GM12891 (cell line): Measurements from ENCODE around the gene PRADC1.

Experiments used
- POLR2A ChIP-seq: IDR thresholded peaks from 2 replicates; pipeline ENCODE4 v1.6.1; 2011; ENCODE audit warnings: low read depth, low read length, control low read depth
- POLR2AphosphoS5 ChIP-seq: IDR thresholded peaks from 2 replicates; pipeline ENCODE4 v1.6.1; 2011; ENCODE audit warnings: low read depth, low read length, control low read depth
- POU2F2 ChIP-seq: IDR thresholded peaks from 2 replicates; pipeline ENCODE4 v1.6.1; 2011; ENCODE audit warnings: low read depth, mild to moderate bottlenecking, control low read depth, low read length, moderate library complexity

GRCh38 chr2:73264332-73264606 is 31.2 kb upstream of the PRADC1 start:
- TF ChIP-seq POLR2AphosphoS5 = no peak
- no peak for TF ChIP-seq POLR2A
- no peak for TF ChIP-seq POU2F2
